Nephron (organoid): ENCODE measurements around the gene FBXO10.

ENCODE experiments used
- H3K27ac Mint-ChIP-seq, 3 experiments: 2 replicates each; pipeline ENCODE4 v1.8.0; 2020; ENCODE audit warnings: mixed read lengths in 3 of 3, mild to moderate bottlenecking in 2 of 3, moderate library complexity in 1 of 3
- H3K27me3 Mint-ChIP-seq: 2 replicates; pipeline ENCODE4 v1.8.0; 2021; ENCODE audit warnings: low read depth, mild to moderate bottlenecking, moderate library complexity, mixed read lengths
- H3K36me3 Mint-ChIP-seq: 2 replicates; pipeline ENCODE4 v1.8.0; 2020; ENCODE audit warnings: low read depth, mixed read lengths
- H3K4me1 Mint-ChIP-seq: 2 replicates; pipeline ENCODE4 v1.8.0; 2020; ENCODE audit warnings: mixed read lengths
- H3K4me3 Mint-ChIP-seq, 3 experiments: 2 replicates each; pipeline ENCODE4 v1.8.0; 2020; ENCODE audit warnings: mild to moderate bottlenecking in 3 of 3, mixed read lengths in 3 of 3, moderate library complexity in 2 of 3
- H3K9me3 Mint-ChIP-seq: 2 replicates; pipeline ENCODE4 v1.8.0; 2020; ENCODE audit warnings: mixed read lengths
- CTCF ChIP-seq, 3 experiments: fragments of 200-600 bp; sonication (generic); IDR thresholded peaks; one replicate each; pipeline ENCODE4 v1.5.0; 2021; ENCODE audit warnings: antibody characterized with exemption in 3 of 3; ENCODE audit not compliant: unreplicated experiment in 3 of 3

FBXO10 gene

GRCh38 chr9:37534901-37535300, 41.3 kb downstream of the FBXO10 start:
- Mint-ChIP-seq H3K36me3 (peaks cover 48% of the 10 kb centered on the region), H3K4me1 (peaks cover 6% of the 10 kb centered on the region), H3K27ac (peak overlapping the region in 2 of 3 experiments; percentile 17 to 31), H3K4me3 (no peak overlapping the region), H3K9me3 (no peaks in the 10 kb centered on the region), H3K27me3 (no peaks in the 10 kb centered on the region)
- TF ChIP-seq CTCF (IDR thresholded peaks at IDR 0.05; ENCODE audit: unreplicated experiment in 3 of 3): no peak

GRCh38 chr9:37534412-37534811, 41.8 kb downstream of the FBXO10 start:
- H3K9me3 Mint-ChIP-seq: no peaks in the 10 kb centered on the region
- peaks cover 45% of the 10 kb centered on the region for H3K36me3 Mint-ChIP-seq
- H3K4me3 Mint-ChIP-seq: no peak overlapping the region
- TF ChIP-seq CTCF (IDR thresholded peaks at IDR 0.05; ENCODE audit: unreplicated experiment in 3 of 3): no peak
- peaks cover 6% of the 10 kb centered on the region for H3K4me1 Mint-ChIP-seq
- peak overlapping the region in 2 of 3 experiments; percentile 17 to 31 for H3K27ac Mint-ChIP-seq
- H3K27me3 Mint-ChIP-seq: no peaks in the 10 kb centered on the region

GRCh38 chr9:37531699-37532098, 44.5 kb downstream of the FBXO10 start:
- peaks cover 49% of the 10 kb centered on the region for H3K36me3 Mint-ChIP-seq
- no peak for TF ChIP-seq CTCF (IDR thresholded peaks at IDR 0.05; ENCODE audit: unreplicated experiment in 3 of 3)
- no peak overlapping the region for H3K4me3 Mint-ChIP-seq
- H3K27me3 Mint-ChIP-seq: no peaks in the 10 kb centered on the region
- no peak overlapping the region for H3K27ac Mint-ChIP-seq
- H3K4me1 Mint-ChIP-seq: peaks cover 11% of the 10 kb centered on the region
- no peaks in the 10 kb centered on the region for H3K9me3 Mint-ChIP-seq

GRCh38 chr9:37528652-37529471, 47.3 kb downstream of the FBXO10 start:
- Mint-ChIP-seq H3K9me3 (no peaks in the 10 kb centered on the region), H3K27ac (peak overlapping the region; percentile 39 to 88 (median 58)), H3K4me1 (peaks cover 5% of the 10 kb centered on the region), H3K36me3 (peaks cover 61% of the 10 kb centered on the region), H3K4me3 (no peak overlapping the region), H3K27me3 (no peaks in the 10 kb centered on the region)
- no peak for TF ChIP-seq CTCF (IDR thresholded peaks at IDR 0.05; ENCODE audit: unreplicated experiment in 3 of 3)

- H3K9me3 Mint-ChIP-seq: no peaks in the 10 kb centered on the region
- no peak overlapping the region for H3K4me3 Mint-ChIP-seq
- peaks cover 76% of the 10 kb centered on the region for H3K36me3 Mint-ChIP-seq
- H3K27ac Mint-ChIP-seq: no peak overlapping the region
- no peaks in the 10 kb centered on the region for H3K27me3 Mint-ChIP-seq
- H3K4me1 Mint-ChIP-seq: peaks cover 6% of the 10 kb centered on the region
- no peak for TF ChIP-seq CTCF (IDR thresholded peaks at IDR 0.05; ENCODE audit: unreplicated experiment in 3 of 3)
Measured at GRCh38 chr9:37523916-37524315, 52.3 kb downstream of the FBXO10 start.

GRCh38 chr9:37522971-37523370, 53.2 kb downstream of the FBXO10 start:
- H3K4me3 Mint-ChIP-seq: no peak overlapping the region
- H3K9me3 Mint-ChIP-seq: no peaks in the 10 kb centered on the region
- H3K27ac Mint-ChIP-seq: no peak overlapping the region
- H3K27me3 Mint-ChIP-seq: no peaks in the 10 kb centered on the region
- peaks cover 4% of the 10 kb centered on the region for H3K4me1 Mint-ChIP-seq
- H3K36me3 Mint-ChIP-seq: peaks cover 73% of the 10 kb centered on the region
- no peak for TF ChIP-seq CTCF (IDR thresholded peaks at IDR 0.05; ENCODE audit: unreplicated experiment in 3 of 3)
